Liver (tissue), 3 donors: Measurements from ENCODE around the gene NLGN1.

Source experiments
- GABPA ChIP-seq, 2 donors: IDR thresholded peaks in 1 of 2; conservative IDR thresholded peaks in 1 of 2; 2 replicates each; pipeline ENCODE4 v1.6.1; 2016; ENCODE audit warnings: antibody characterized with exemption in 2 of 2, mild to moderate bottlenecking in 1 of 2, moderate library complexity in 1 of 2
- RAD21 ChIP-seq, 2 donors: IDR thresholded peaks; 2 replicates each; pipeline ENCODE4 v1.6.1; 2016; ENCODE audit warnings: antibody characterized with exemption in 2 of 2, mild to moderate bottlenecking in 2 of 2
- TF ChIP-seq, protein P1 (sequence below): fragments of 150-350 bp; IDR thresholded peaks from 2 replicates; pipeline ENCODE4 v1.5.1; 2017; ENCODE audit warnings: improper control_type of control experiment, low read depth, low read length; ENCODE audit not compliant: missing input control
- TF ChIP-seq, protein P2 (sequence below): IDR thresholded peaks from 2 replicates; pipeline ENCODE4 v1.6.1; 2016; ENCODE audit warnings: antibody characterized with exemption, mild to moderate bottlenecking
- donor health status: healthy.
- donor health status: healthy.

- TF ChIP-seq, protein P1, sequence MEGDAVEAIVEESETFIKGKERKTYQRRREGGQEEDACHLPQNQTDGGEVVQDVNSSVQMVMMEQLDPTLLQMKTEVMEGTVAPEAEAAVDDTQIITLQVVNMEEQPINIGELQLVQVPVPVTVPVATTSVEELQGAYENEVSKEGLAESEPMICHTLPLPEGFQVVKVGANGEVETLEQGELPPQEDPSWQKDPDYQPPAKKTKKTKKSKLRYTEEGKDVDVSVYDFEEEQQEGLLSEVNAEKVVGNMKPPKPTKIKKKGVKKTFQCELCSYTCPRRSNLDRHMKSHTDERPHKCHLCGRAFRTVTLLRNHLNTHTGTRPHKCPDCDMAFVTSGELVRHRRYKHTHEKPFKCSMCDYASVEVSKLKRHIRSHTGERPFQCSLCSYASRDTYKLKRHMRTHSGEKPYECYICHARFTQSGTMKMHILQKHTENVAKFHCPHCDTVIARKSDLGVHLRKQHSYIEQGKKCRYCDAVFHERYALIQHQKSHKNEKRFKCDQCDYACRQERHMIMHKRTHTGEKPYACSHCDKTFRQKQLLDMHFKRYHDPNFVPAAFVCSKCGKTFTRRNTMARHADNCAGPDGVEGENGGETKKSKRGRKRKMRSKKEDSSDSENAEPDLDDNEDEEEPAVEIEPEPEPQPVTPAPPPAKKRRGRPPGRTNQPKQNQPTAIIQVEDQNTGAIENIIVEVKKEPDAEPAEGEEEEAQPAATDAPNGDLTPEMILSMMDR = no peak
- TF ChIP-seq GABPA (IDR thresholded peaks at IDR 0.05 in 1 of 2, conservative IDR thresholded peaks at IDR 0.05 in 1 of 2) (no peak), RAD21 (IDR thresholded peaks at IDR 0.05) (no peak)
- TF ChIP-seq, protein P2, sequence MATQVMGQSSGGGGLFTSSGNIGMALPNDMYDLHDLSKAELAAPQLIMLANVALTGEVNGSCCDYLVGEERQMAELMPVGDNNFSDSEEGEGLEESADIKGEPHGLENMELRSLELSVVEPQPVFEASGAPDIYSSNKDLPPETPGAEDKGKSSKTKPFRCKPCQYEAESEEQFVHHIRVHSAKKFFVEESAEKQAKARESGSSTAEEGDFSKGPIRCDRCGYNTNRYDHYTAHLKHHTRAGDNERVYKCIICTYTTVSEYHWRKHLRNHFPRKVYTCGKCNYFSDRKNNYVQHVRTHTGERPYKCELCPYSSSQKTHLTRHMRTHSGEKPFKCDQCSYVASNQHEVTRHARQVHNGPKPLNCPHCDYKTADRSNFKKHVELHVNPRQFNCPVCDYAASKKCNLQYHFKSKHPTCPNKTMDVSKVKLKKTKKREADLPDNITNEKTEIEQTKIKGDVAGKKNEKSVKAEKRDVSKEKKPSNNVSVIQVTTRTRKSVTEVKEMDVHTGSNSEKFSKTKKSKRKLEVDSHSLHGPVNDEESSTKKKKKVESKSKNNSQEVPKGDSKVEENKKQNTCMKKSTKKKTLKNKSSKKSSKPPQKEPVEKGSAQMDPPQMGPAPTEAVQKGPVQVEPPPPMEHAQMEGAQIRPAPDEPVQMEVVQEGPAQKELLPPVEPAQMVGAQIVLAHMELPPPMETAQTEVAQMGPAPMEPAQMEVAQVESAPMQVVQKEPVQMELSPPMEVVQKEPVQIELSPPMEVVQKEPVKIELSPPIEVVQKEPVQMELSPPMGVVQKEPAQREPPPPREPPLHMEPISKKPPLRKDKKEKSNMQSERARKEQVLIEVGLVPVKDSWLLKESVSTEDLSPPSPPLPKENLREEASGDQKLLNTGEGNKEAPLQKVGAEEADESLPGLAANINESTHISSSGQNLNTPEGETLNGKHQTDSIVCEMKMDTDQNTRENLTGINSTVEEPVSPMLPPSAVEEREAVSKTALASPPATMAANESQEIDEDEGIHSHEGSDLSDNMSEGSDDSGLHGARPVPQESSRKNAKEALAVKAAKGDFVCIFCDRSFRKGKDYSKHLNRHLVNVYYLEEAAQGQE = no peak
Measured at GRCh38 chr3:174278094-174278493, 880.5 kb downstream of the NLGN1 start.
